ENCODE results near the gene NOSIP. TPM values are rescaled to one million over a fixed set of nuclear protein-coding genes. Genes with fewer than 3 reads are reported as not detected.
"Not testable (repeated sequence)": the region's sequence is repeated elsewhere in the genome, so short reads cannot be mapped to it uniquely, and the experiment has no call there.

The NOSIP gene
- polyA plus RNA-seq (2013, experiment 1 of 2): 61.3 TPM
- polyA plus RNA-seq (2013, experiment 2 of 2): 62.8 TPM

GRCh38 chr19:49580264-49581006, at the start of gene NOSIP:
Gene NOSIP (minus strand): TSS chr19:49580556. CDS start chr19:49560691, 19,865 bp downstream.
- H3K27ac ChIP-seq (ENCODE audit: low read depth, low read length): no peak within 1 kb of the TSS; the same call in 1 of the 2 replicates

GRCh38 chr19:49629659-49630058, 49.3 kb upstream of the NOSIP start:
- Histone ChIP-seq H3K27me3 (ENCODE audit: insufficient read depth, low read length) (no peaks in the 10 kb centered on the region), H3K36me3 (ENCODE audit: insufficient read depth, low read length) (peaks cover 27% of the 10 kb centered on the region), H3K9ac (ENCODE audit: low read depth, low read length) (no peak overlapping the region), H3K4me3 (ENCODE audit: low read length) (no peak overlapping the region), H3K9me3 (ENCODE audit: insufficient read depth, low read depth, low read length) (no peaks in the 10 kb centered on the region), H3K27ac (ENCODE audit: low read depth, low read length) (no peak overlapping the region), H3K4me1 (ENCODE audit: insufficient read depth, low read length) (no peaks in the 10 kb centered on the region)
- WGBS: 97% methylated on average over 9 of the region's 9 CpGs

More at GRCh38 chr19:49580264-49581006, at the start of gene NOSIP:
- WGBS: 5% methylated on average over 30 of the region's 31 CpGs
- Histone ChIP-seq H3K9ac (ENCODE audit: low read depth, low read length) (peak within 1 kb of the TSS; percentile 87), H3K36me3 (ENCODE audit: insufficient read depth, low read length) (peaks cover 11% of the 10 kb centered on the region), H3K4me1 (ENCODE audit: insufficient read depth, low read length) (peaks cover 16% of the 10 kb centered on the region), H3K9me3 (ENCODE audit: insufficient read depth, low read depth, low read length) (no peaks in the 10 kb centered on the region), H3K27me3 (ENCODE audit: insufficient read depth, low read length) (no peaks in the 10 kb centered on the region), H3K4me3 (ENCODE audit: low read length) (peak within 1 kb of the TSS; percentile 90)

- Histone ChIP-seq H3K4me3 (ENCODE audit: low read length) (no peak overlapping the region), H3K9ac (ENCODE audit: low read depth, low read length) (no peak overlapping the region), H3K36me3 (ENCODE audit: insufficient read depth, low read length) (peaks cover 46% of the 10 kb centered on the region), H3K9me3 (ENCODE audit: insufficient read depth, low read depth, low read length) (no peaks in the 10 kb centered on the region), H3K27me3 (ENCODE audit: insufficient read depth, low read length) (no peaks in the 10 kb centered on the region), H3K27ac (ENCODE audit: low read depth, low read length) (no peak overlapping the region), H3K4me1 (ENCODE audit: insufficient read depth, low read length) (no peaks in the 10 kb centered on the region)
- 99% methylated on average over 10 of the region's 11 CpGs for WGBS
Observed at GRCh38 chr19:49626226-49626625, 45.9 kb upstream of the NOSIP start.

GRCh38 chr19:49624967-49625910, 44.9 kb upstream of the NOSIP start:
- no peak overlapping the region for H3K27ac ChIP-seq (ENCODE audit: low read depth, low read length)
- no peaks in the 10 kb centered on the region for H3K4me1 ChIP-seq (ENCODE audit: insufficient read depth, low read length)
- 93% methylated on average over 23 of the region's 27 CpGs for WGBS
- H3K27me3 ChIP-seq (ENCODE audit: insufficient read depth, low read length): no peaks in the 10 kb centered on the region
- H3K36me3 ChIP-seq (ENCODE audit: insufficient read depth, low read length): peaks cover 50% of the 10 kb centered on the region
- H3K9me3 ChIP-seq (ENCODE audit: insufficient read depth, low read depth, low read length): no peaks in the 10 kb centered on the region
- no peak overlapping the region for H3K4me3 ChIP-seq (ENCODE audit: low read length)
- H3K9ac ChIP-seq (ENCODE audit: low read depth, low read length): no peak overlapping the region

- peaks cover 82% of the 10 kb centered on the region for H3K36me3 ChIP-seq (ENCODE audit: insufficient read depth, low read length)
Observed at GRCh38 chr19:49617860-49618259, 37.5 kb upstream of the NOSIP start.

GRCh38 chr19:49616945-49617344, 36.6 kb upstream of the NOSIP start:
- 95% methylated on average over 6 of the region's 7 CpGs for WGBS
- Histone ChIP-seq H3K4me3 (ENCODE audit: low read length) (no peak overlapping the region), H3K9me3 (ENCODE audit: insufficient read depth, low read depth, low read length) (no peaks in the 10 kb centered on the region), H3K9ac (ENCODE audit: low read depth, low read length) (no peak overlapping the region), H3K27ac (ENCODE audit: low read depth, low read length) (no peak overlapping the region), H3K4me1 (ENCODE audit: insufficient read depth, low read length) (no peaks in the 10 kb centered on the region), H3K36me3 (ENCODE audit: insufficient read depth, low read length) (peaks cover 85% of the 10 kb centered on the region), H3K27me3 (ENCODE audit: insufficient read depth, low read length) (no peaks in the 10 kb centered on the region)

More at GRCh38 chr19:49617860-49618259, 37.5 kb upstream of the NOSIP start:
- H3K4me3 ChIP-seq (ENCODE audit: low read length); H3K27ac ChIP-seq (ENCODE audit: low read depth, low read length); H3K4me1 ChIP-seq (ENCODE audit: insufficient read depth, low read length); H3K9ac ChIP-seq (ENCODE audit: low read depth, low read length); H3K27me3 ChIP-seq (ENCODE audit: insufficient read depth, low read length); H3K9me3 ChIP-seq (ENCODE audit: insufficient read depth, low read depth, low read length): not testable (repeated sequence)
- 98% methylated on average over 13 of the region's 13 CpGs for WGBS

GRCh38 chr19:49616532-49616931, 36.2 kb upstream of the NOSIP start:
- no peak overlapping the region for H3K4me3 ChIP-seq (ENCODE audit: low read length)
- 95% methylated on average over 7 of the region's 7 CpGs for WGBS
- H3K27ac ChIP-seq (ENCODE audit: low read depth, low read length): no peak overlapping the region
- no peak overlapping the region for H3K9ac ChIP-seq (ENCODE audit: low read depth, low read length)
- no peaks in the 10 kb centered on the region for H3K27me3 ChIP-seq (ENCODE audit: insufficient read depth, low read length)
- H3K4me1 ChIP-seq (ENCODE audit: insufficient read depth, low read length): no peaks in the 10 kb centered on the region
- no peaks in the 10 kb centered on the region for H3K9me3 ChIP-seq (ENCODE audit: insufficient read depth, low read depth, low read length)
- peaks cover 81% of the 10 kb centered on the region for H3K36me3 ChIP-seq (ENCODE audit: insufficient read depth, low read length)

GRCh38 chr19:49615861-49616260, 35.5 kb upstream of the NOSIP start:
- Histone ChIP-seq H3K27me3 (ENCODE audit: insufficient read depth, low read length) (no peaks in the 10 kb centered on the region), H3K4me3 (ENCODE audit: low read length) (no peak overlapping the region), H3K27ac (ENCODE audit: low read depth, low read length) (no peak overlapping the region), H3K36me3 (ENCODE audit: insufficient read depth, low read length) (peaks cover 82% of the 10 kb centered on the region), H3K9me3 (ENCODE audit: insufficient read depth, low read depth, low read length) (no peaks in the 10 kb centered on the region), H3K4me1 (ENCODE audit: insufficient read depth, low read length) (no peaks in the 10 kb centered on the region), H3K9ac (ENCODE audit: low read depth, low read length) (no peak overlapping the region)
- 96% methylated on average over 23 of the region's 23 CpGs for WGBS

GRCh38 chr19:49614096-49614833, 33.9 kb upstream of the NOSIP start:
- Histone ChIP-seq H3K36me3 (ENCODE audit: insufficient read depth, low read length) (peaks cover 82% of the 10 kb centered on the region), H3K27ac (ENCODE audit: low read depth, low read length) (no peak overlapping the region), H3K4me1 (ENCODE audit: insufficient read depth, low read length) (no peaks in the 10 kb centered on the region), H3K9me3 (ENCODE audit: insufficient read depth, low read depth, low read length) (no peaks in the 10 kb centered on the region), H3K27me3 (ENCODE audit: insufficient read depth, low read length) (no peaks in the 10 kb centered on the region), H3K9ac (ENCODE audit: low read depth, low read length) (no peak overlapping the region), H3K4me3 (ENCODE audit: low read length) (no peak overlapping the region)
- WGBS: 95% methylated on average over 19 of the region's 19 CpGs

- Histone ChIP-seq H3K4me3 (ENCODE audit: low read length) (no peak overlapping the region), H3K36me3 (ENCODE audit: insufficient read depth, low read length) (peaks cover 83% of the 10 kb centered on the region), H3K4me1 (ENCODE audit: insufficient read depth, low read length) (no peaks in the 10 kb centered on the region), H3K9ac (ENCODE audit: low read depth, low read length) (no peak overlapping the region), H3K9me3 (ENCODE audit: insufficient read depth, low read depth, low read length) (no peaks in the 10 kb centered on the region), H3K27ac (ENCODE audit: low read depth, low read length) (no peak overlapping the region), H3K27me3 (ENCODE audit: insufficient read depth, low read length) (no peaks in the 10 kb centered on the region)
- 96% methylated on average over 4 of the region's 4 CpGs for WGBS
Observed at GRCh38 chr19:49613374-49613773, 33.0 kb upstream of the NOSIP start.

All from HUES64 (cell line).